ENCODE results near the gene PAPLN. TPM values are rescaled to one million over a fixed set of nuclear protein-coding genes. Genes with fewer than 3 reads are reported as not detected.
A peak's percentile ranks its signal among the peaks of the same experiment; 100 is the strongest.
"Not testable (repeated sequence)": the region's sequence is repeated elsewhere in the genome, so short reads cannot be mapped to it uniquely, and the experiment has no call there.

PAPLN gene, protein sequence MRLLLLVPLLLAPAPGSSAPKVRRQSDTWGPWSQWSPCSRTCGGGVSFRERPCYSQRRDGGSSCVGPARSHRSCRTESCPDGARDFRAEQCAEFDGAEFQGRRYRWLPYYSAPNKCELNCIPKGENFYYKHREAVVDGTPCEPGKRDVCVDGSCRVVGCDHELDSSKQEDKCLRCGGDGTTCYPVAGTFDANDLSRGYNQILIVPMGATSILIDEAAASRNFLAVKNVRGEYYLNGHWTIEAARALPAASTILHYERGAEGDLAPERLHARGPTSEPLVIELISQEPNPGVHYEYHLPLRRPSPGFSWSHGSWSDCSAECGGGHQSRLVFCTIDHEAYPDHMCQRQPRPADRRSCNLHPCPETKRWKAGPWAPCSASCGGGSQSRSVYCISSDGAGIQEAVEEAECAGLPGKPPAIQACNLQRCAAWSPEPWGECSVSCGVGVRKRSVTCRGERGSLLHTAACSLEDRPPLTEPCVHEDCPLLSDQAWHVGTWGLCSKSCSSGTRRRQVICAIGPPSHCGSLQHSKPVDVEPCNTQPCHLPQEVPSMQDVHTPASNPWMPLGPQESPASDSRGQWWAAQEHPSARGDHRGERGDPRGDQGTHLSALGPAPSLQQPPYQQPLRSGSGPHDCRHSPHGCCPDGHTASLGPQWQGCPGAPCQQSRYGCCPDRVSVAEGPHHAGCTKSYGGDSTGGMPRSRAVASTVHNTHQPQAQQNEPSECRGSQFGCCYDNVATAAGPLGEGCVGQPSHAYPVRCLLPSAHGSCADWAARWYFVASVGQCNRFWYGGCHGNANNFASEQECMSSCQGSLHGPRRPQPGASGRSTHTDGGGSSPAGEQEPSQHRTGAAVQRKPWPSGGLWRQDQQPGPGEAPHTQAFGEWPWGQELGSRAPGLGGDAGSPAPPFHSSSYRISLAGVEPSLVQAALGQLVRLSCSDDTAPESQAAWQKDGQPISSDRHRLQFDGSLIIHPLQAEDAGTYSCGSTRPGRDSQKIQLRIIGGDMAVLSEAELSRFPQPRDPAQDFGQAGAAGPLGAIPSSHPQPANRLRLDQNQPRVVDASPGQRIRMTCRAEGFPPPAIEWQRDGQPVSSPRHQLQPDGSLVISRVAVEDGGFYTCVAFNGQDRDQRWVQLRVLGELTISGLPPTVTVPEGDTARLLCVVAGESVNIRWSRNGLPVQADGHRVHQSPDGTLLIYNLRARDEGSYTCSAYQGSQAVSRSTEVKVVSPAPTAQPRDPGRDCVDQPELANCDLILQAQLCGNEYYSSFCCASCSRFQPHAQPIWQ
- total RNA-seq, result 30.6 and 60.1 TPM in 2 replicates

GRCh38 chr14:73237219-73237785 is at the start of gene PAPLN:
Gene PAPLN (plus strand): TSS chr14:73237506. CDS start chr14:73239779, 2,273 bp downstream.
- peak; percentile 40 for DNase-seq

DNA sequence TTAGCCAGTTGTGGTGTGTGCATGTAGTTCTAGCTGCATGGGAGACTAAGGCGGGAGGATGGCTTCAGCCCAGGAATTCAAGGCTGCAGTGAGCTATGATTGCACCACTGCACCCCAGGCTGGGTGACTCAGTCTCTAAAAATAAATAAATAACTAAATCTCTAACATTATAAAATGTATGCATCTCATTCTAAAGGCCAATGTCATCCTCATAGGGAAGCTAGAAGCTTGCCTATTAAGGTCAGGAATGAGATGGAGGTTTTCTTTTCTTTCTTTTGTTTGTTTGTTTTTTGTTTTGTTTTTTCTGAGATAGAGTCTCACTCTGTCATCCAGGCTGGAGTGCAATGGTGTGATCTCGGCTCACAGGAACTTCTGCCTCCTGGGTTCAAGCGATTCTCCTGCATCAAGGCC is 48.8 kb upstream of the PAPLN start:
- DNase-seq, result no peak

DNA sequence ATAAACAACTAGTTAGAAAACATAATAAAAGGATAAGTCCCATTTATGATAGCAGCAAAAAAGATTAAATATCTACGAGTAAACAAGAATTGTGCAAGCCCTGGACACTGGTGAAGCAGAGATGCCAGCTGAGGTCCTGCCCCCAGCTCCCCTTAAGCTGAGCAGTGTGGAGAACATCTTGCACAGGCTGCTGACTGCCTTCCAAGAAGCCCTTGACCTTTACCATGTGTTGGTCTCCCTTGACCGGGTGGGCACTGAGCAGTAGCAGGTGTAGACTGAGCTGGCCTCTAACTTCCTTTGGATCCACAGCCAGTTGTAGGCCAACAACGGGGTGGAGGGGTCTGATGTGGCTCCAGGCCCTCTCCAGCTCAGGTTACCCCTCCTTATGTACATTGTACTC is 47.7 kb upstream of the PAPLN start:
- DNase-seq, result no peak

DNA sequence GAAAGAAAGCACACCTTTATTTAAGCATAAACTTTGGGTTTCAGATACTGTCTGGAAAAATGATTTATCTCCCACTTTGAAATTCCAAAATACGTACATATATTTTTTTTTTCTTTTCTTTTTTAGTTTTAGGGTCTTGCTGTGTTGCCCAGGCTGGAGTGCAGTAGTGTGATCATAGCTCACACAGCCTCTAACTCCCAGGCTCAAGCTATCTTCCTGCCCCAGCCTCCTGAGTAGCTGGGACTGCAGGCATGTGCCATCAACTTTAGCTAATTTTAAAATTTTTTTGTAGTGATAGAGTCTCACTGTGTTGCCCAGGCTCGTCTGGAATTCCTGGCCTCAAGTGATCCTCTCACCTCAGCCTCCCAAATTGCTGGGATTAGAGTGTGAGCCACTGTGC is 45.9 kb upstream of the PAPLN start:
- DNase-seq, result no peak

GRCh38 chr14:73194306-73194705 is 43.0 kb upstream of the PAPLN start:
- DNase-seq, result not testable (repeated sequence)

GRCh38 chr14:73198253-73198652 is 39.1 kb upstream of the PAPLN start:
- DNase-seq, result no peak

DNA sequence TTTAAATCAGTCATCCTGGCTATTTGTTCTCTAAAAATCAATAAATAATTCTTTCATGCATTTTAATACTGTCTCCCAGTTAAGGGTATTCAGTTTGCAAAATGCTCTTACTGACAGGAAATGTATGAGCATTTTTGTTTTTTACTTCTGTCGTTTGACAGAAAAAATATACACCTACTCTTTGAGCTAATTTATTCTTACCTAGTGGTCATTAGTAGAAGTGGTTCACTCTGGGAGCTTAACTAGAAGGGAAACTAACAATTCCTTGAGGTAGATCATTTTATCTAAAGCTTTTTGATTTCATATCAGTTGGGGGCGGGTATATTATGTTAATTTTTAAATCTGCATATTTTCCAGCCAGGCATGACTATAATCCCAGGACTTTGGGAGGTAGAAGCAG is 33.8 kb upstream of the PAPLN start:
- no peak for DNase-seq

DNA sequence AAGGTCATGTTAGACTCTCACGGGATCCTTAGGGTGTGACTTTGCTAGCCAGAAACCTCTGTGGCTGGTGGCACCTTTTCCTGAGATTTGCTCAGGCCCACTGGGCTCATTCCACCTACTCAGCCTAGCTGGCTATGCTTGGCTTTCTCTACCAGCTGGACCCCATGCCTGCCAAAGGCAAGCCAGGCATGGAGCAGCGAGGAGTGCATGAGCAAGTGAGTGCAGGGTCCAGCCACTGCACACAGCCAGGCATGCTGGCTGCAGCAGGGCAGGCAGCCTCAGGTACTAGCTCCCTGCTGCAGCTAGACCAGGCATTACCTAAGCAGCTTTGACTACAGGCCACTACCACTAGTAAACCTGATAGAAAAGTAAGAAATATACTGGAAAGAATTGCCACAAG is 29.7 kb upstream of the PAPLN start:
- DNase-seq, result no peak

- DNase-seq, result no peak
Measured at GRCh38 chr14:73208390-73208789, 28.9 kb upstream of the PAPLN start.

DNA sequence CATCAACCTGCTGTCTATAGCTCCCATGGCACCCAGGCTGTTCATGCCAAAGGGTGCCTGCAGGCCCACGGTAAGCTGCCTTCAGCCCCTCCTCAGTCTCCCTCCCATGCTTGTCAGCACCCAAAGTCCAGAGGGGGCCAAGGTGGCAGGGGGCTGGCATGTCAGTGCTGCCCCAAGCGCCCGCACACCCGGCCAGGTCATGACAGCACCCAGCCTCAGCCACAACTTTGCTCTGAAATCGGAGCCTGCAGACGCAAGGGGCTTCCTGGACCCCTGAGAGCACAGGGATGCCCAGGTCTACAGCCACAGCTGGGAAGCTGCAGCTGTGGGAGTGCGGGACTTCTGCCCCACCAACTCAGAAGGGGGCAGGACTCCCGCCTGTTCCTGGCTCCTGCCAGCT is 28.5 kb upstream of the PAPLN start:
- DNase-seq, result no peak

DNA sequence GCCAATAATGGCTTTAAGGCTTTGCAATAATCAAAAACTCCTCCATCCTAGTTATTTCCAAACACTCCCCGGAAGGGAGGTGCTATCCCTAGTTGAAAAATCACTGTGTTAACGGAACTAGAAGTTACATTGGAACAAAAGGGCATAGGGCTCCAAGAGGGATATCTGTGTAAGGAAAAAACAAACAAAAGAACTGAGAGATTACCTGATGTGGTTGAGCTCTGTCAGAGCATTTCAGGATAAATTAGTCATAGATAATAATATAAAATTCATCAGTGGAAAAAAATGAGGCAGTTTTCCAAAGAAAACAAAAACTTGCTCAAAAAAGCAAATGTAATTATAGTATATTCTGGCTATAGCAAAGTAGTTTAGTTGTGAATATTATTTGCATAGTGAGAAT is 27.4 kb upstream of the PAPLN start:
- peak; percentile 71 for DNase-seq

DNA sequence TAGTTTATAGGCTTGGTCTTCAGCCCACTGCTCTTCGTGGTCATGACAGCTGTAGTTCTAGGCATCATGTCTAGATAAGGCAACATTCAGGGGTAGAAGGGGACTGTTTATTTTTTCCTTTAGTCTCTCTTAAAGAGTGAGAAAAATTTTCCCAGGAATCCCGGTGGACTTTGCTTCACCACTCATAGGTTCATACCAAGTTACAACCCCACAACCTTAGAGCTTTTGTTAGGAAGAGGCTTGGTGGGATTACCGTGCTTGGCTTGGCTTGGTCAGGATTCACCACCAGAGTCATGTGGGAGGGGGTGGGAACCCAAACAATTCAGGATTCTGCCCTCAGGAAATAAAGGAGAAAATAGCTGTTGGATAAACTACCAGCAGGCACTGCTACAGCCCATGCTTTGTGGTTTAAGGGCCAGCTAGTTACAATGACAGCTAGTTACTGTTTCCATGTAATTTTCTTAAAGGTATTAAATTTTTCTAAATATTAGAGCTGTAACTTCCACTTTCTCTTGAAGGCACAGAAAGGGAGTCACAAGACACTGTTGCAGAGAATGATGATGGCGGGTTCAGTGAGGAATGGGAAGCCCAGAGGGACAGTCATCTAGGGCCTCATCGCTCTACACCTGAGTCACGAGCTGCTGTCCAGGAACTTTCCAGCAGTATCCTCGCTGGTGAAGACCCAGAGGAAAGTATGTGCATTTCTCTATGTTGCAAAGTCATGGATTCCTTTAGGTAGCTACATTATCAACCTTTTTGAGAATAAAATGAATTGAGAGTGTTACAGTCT is 25.9 kb upstream of the PAPLN start:
- no peak for DNase-seq

DNA sequence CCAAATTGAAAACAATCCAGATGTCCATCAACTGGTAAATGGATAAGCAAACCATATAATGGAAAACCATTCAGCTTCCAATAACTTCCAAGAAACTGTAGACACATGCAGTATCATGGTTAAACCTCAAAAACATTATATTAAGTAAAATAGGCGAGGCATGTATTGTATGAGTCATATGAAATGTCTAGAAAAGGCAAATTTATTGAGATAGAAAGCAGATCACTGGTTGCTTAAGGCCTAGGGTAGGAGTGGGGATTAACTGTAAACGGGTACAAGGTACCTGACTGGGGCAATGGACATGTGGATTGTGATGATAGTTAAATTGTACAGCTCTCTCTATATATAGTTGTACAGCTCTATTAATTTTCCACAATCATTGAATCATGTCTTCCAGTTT is 21.3 kb upstream of the PAPLN start:
- DNase-seq, result no peak

DNA sequence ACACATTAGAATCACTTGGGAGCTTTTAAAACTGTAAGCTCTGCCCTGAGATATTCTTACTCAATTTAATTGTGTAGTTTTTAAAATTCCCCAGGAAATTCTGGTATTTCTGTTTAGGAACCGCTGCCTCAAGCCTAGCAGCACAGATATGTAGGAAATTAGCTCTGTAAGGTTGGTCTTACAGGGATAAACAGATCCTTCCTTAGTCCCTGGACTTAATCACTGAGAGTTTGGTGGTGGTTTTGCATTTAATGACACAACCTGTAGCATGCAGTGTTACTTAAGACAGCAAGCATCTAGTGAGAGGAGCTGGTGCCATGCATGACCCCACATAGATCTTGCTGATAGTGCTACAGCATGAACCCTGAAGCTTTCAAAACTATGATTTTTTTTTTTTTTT is 19.9 kb upstream of the PAPLN start:
- DNase-seq, result no peak

DNA sequence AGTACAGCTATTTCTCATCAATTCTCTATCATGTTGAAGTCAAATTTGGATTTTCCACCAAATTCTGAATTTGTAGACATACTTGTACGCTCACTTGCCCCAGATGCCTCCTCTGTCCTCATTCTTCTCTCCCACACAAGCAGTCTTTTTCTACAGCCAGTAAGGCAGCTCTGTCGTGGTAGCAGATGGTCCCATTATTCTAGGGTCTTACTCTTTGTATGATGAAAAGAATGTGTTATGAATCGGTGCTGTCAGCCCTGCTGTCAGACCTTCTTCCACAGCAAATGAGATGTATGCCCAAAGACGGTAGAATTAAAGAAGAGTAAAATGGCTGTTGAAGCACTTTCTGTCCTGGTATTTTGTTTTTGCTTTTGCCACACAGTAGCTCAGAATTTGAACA is 17.2 kb upstream of the PAPLN start:
- DNase-seq, result no peak

DNA sequence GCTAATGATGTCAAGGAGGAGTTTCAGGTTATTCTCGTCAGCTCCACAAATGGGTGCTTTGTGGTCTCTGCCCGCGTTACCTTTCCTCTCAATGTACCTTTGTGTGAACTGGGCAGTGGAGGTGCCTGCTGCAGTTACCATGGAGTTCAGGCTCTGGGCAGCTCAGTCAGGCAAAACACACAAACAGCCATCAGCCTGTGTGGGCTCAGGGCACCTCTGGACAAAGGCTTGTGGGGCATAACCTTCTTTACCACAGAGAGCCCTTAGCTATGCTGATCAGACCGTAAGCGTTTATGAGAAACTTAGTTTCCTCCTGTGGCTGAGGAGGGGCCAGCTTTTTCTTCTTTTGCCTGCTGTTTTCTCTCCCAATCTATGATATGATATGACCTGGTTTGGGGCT is 16.7 kb upstream of the PAPLN start:
- DNase-seq, result no peak

DNA sequence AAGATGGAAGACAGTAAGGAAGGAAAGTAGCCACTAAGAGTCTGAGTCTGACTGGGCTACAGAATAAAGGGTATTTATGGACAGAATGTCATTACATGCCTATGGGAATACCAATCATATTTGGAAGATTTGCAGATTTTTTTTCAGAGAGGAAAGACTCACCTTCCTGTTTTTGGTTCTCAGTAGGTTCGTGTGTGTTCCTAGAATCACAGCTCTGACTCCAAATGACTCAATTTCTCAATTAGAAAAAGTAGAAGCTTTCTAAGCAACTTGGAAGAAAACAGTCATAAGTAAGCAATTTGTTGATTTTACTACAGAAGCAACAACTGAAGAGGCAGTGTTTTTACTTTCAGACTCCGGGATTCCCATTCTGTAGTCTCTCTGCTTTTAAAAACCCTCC is 15.4 kb upstream of the PAPLN start:
- peak; percentile 72 for DNase-seq

DNA sequence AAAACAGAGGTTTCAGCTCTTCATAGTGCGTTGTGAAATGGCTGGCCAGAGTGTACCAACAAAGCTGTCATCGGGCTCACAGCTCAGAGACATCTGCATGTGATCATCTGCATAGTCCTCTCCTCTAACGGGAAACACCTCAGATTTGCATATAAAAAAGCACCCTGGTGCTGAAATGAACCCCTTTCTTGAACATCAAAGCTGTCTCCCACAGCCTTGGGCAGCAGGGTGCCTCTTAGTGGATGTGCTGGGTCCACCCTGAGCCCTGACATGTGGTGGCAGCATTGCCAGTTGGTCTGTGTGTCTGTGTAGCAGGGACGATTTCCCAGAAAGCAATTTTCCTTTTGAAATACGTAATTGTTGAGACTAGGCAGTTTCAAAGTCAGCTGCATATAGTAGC is 14.3 kb upstream of the PAPLN start:
- no peak for DNase-seq

DNA sequence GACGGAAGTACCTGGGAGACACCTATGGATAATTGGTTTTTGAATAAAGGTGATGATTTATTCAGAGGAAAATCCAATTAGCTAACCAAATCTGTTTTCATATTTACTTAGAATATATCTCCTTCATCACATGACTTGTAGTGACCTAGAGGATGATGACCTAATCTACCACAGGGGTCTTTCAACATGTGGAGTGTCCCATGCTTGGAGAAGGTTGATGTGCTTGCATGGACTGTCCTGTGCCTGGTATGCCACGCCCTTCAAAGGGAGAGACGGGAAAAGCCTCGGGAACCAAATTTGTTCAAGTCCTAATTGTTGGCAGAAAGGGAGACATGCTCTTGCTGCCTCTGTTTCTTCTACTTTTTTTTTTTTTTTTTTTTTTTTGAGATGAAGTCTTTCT is 11.8 kb upstream of the PAPLN start:
- no peak for DNase-seq

DNA sequence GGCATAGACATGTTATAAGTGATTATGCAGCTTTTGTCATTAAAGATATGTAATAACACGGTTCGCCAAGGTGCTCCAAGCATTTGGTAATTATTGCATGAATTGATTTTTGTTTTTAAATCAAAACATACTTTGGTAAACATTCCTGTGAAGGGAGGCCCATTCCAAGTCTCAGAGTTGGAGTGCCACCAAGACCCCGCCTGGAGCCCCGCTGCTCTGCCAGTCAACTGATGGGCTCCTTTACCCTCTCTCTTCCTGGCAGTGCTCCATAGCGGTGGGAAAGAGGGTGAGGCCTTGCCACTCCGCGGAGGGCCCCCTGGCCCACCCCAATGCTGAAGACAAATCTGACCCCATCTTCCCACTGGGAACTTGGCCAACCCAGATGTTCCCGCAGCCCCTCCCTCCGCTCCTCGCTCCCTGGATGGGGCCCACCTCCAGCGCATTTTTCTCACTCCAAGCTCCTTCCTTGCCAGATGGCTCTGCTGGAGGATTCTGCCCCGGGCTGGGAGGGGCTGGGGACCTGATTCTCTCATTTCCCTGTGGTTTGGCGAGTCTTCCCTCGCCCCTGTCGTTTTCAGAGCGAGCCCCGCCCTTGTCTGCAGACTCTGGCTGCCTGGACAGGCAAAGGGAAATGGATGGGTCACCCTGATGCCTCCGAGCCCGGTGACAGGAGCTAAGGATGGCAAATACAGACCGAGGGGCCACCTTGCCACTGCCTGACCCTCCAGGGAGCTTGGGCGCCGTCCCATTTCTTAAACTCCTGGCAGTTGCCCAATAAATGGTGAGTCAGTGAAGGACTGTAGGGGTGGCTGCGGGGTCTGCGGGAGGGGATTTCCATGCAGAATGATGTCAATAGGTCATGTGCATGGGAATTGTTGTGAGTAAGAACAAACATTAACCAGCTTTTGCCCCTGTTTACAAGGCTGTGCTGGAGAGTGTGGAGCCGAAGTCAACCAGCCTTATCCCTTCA is 9.2 kb upstream of the PAPLN start:
- peak; percentile 93 for DNase-seq

DNA sequence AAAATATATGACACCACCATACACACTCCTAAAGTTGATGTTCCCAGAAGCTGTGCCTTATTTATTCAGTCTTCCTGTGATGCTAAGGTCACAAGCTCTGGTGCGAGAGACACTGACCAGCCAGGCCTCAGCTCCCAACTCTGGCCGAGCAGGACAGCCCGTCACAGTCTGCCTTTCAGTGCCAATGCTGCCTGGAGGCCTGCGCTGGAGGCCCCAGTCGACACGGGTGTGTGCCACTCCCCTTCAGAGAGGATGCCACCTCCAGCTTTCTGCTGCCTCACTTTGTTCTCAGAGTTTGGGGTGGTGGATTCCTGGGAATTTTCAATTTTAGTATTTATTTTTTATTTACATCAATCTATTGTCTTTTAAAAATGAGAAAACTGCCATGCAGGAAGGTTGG is 7.3 kb upstream of the PAPLN start:
- no peak for DNase-seq
